ENCODE data around the gene RAP1A. TPM values are rescaled to one million over a fixed set of nuclear protein-coding genes. Genes with fewer than 3 reads are reported as not detected.

The RAP1A gene
- total RNA-seq, 1 experiment from 2014 or later, result 19.0 TPM

- no peak overlapping the region for H3K4me2 ChIP-seq (ENCODE audit: low read length)
- no peaks in the 10 kb centered on the region for H3K4me1 ChIP-seq (ENCODE audit: insufficient read depth, low read length)
- no peak overlapping the region for H3K9ac ChIP-seq (ENCODE audit: low read length)
- H3K79me2 ChIP-seq (ENCODE audit: low read length), result peaks cover 38% of the 10 kb centered on the region
- no peak for TF ChIP-seq EZH2phosphoT487 (IDR thresholded peaks at IDR 0.05; ENCODE audit: borderline replicate concordance, low read length)
- no peak for TF ChIP-seq EZH2 (IDR thresholded peaks at IDR 0.05; ENCODE audit: low read length, unreplicated experiment)
- no peak for TF ChIP-seq CTCF (conservative IDR thresholded peaks at IDR 0.05; ENCODE audit: low read depth, low read length)
- DNase-seq (no peak), ATAC-seq (no peak)
- CTCF ChIA-PET, result no interaction called here
- no peak overlapping the region for H3K4me3 ChIP-seq (ENCODE audit: low read length)
- H2AFZ ChIP-seq (ENCODE audit: low read length), result no peak overlapping the region
- no peaks in the 10 kb centered on the region for H4K20me1 ChIP-seq (ENCODE audit: low read length)
- H3K9me2 ChIP-seq (replicated peaks; ENCODE audit: low read length), result no peaks in the 10 kb centered on the region
- H3K27ac ChIP-seq (ENCODE audit: low read length), result no peak overlapping the region
- POLR2A ChIA-PET (ENCODE audit: unreplicated experiment), result no interaction called here
- BruUV-seq (replicated peaks), result no TSS peak
- no peaks in the 10 kb centered on the region for H3K36me3 ChIP-seq (ENCODE audit: low read depth, low read length)
- intact Hi-C loops (cut with micrococcal nuclease), result no loop called here
- no peaks in the 10 kb centered on the region for H3F3A ChIP-seq (ENCODE audit: low read length, unreplicated experiment)
- H3K9me3 ChIP-seq (ENCODE audit: low read length), result no peaks in the 10 kb centered on the region
- H3K27me3 ChIP-seq (ENCODE audit: low read length), result no peaks in the 10 kb centered on the region
These were observed 20.1 kb downstream of the RAP1A start for GRCh38 chr1:111639602-111640198.

GRCh38 chr1:111643097-111643496 is 23.5 kb downstream of the RAP1A start:
- no peak overlapping the region for H3K27ac ChIP-seq (ENCODE audit: low read length)
- DNase-seq, result no peak
- ATAC-seq, result no peak
- no peak overlapping the region for H3K9ac ChIP-seq (ENCODE audit: low read length)
- H3K79me2 ChIP-seq (ENCODE audit: low read length), result peaks cover 33% of the 10 kb centered on the region
- H3K9me3 ChIP-seq (ENCODE audit: low read length), result no peaks in the 10 kb centered on the region
- no peaks in the 10 kb centered on the region for H3F3A ChIP-seq (ENCODE audit: low read length, unreplicated experiment)
- no peak overlapping the region for H3K4me3 ChIP-seq (ENCODE audit: low read length)
- H3K9me2 ChIP-seq (replicated peaks; ENCODE audit: low read length), result no peaks in the 10 kb centered on the region
- CTCF ChIA-PET, result no interaction called here
- H3K36me3 ChIP-seq (ENCODE audit: low read depth, low read length), result no peaks in the 10 kb centered on the region
- intact Hi-C loops (cut with micrococcal nuclease), result no loop called here
- H3K27me3 ChIP-seq (ENCODE audit: low read length), result no peaks in the 10 kb centered on the region
- POLR2A ChIA-PET (ENCODE audit: unreplicated experiment), result no interaction called here
- TF ChIP-seq EZH2 (IDR thresholded peaks at IDR 0.05; ENCODE audit: low read length, unreplicated experiment) (no peak), EZH2phosphoT487 (IDR thresholded peaks at IDR 0.05; ENCODE audit: borderline replicate concordance, low read length) (no peak)
- no peak overlapping the region for H3K4me2 ChIP-seq (ENCODE audit: low read length)
- no TSS peak for BruUV-seq (replicated peaks)
- H2AFZ ChIP-seq (ENCODE audit: low read length), result no peak overlapping the region
- no peaks in the 10 kb centered on the region for H3K4me1 ChIP-seq (ENCODE audit: insufficient read depth, low read length)
- 0 out of 2 replicates have a peak, but pooled peaks cover 5% of the 10 kb centered on the region for H4K20me1 ChIP-seq (ENCODE audit: low read length)

GRCh38 chr1:111643696-111644095 is 24.1 kb downstream of the RAP1A start:
- Histone ChIP-seq H3K36me3 (ENCODE audit: low read depth, low read length) (no peaks in the 10 kb centered on the region), H3K4me3 (ENCODE audit: low read length) (no peak overlapping the region), H3K4me2 (ENCODE audit: low read length) (no peak overlapping the region), H2AFZ (ENCODE audit: low read length) (no peak overlapping the region), H3K9ac (ENCODE audit: low read length) (no peak overlapping the region), H4K20me1 (ENCODE audit: low read length) (0 out of 2 replicates have a peak, but pooled peaks cover 5% of the 10 kb centered on the region), H3F3A (ENCODE audit: low read length, unreplicated experiment) (no peaks in the 10 kb centered on the region), H3K4me1 (ENCODE audit: insufficient read depth, low read length) (no peaks in the 10 kb centered on the region), H3K27ac (ENCODE audit: low read length) (no peak overlapping the region), H3K9me2 (replicated peaks; ENCODE audit: low read length) (no peaks in the 10 kb centered on the region), H3K27me3 (ENCODE audit: low read length) (no peaks in the 10 kb centered on the region), H3K79me2 (ENCODE audit: low read length) (peaks cover 30% of the 10 kb centered on the region), H3K9me3 (ENCODE audit: low read length) (no peaks in the 10 kb centered on the region)
- intact Hi-C loops (cut with micrococcal nuclease), result no loop called here
- DNase-seq (no peak), ATAC-seq (no peak)
- TF ChIP-seq EZH2phosphoT487 (IDR thresholded peaks at IDR 0.05; ENCODE audit: borderline replicate concordance, low read length) (no peak), CTCF (conservative IDR thresholded peaks at IDR 0.05; ENCODE audit: low read depth, low read length) (no peak), EZH2 (IDR thresholded peaks at IDR 0.05; ENCODE audit: low read length, unreplicated experiment) (no peak)
- ChIA-PET CTCF (no interaction called here), POLR2A (ENCODE audit: unreplicated experiment) (no interaction called here)
- no TSS peak for BruUV-seq (replicated peaks)

Measured in PC-3 (cell line).